Panc1 (cell line): Measurements from ENCODE around the gene NDUFB2. TPM values are rescaled to one million over a fixed set of nuclear protein-coding genes. Genes with fewer than 3 reads are reported as not detected.
A peak's percentile ranks its signal among the peaks of the same experiment; 100 is the strongest.
"Not testable (repeated sequence)": the region's sequence is repeated elsewhere in the genome, so short reads cannot be mapped to it uniquely, and the experiment has no call there.

Source experiments
- ATAC-seq: fragments of 200-7000 bp; cut with Tn5 transposase; 2 replicates; pipeline ENCODE4 v1.9.1; 2020; ENCODE audit warnings: mild to moderate bottlenecking, moderate library complexity
- BruUV-seq: library from RNA; stranded (reverse); fragments of 400-500 nt; replicated peaks from 2 replicates; lab custom pipeline; 2021; lab: Mats Ljungman, UMichigan
- CTCF ChIA-PET: fragments of 300-600 bp; sonication (Branson Sonifier 250); formaldehyde crosslinking; loops from one replicate; lab custom pipeline; 2022; ENCODE audit warnings: antibody characterized with exemption; lab: Charles Lee
- POLR2A ChIA-PET: fragments of 300-600 bp; sonication (Branson Sonifier 250); formaldehyde crosslinking; loops from one replicate; lab custom pipeline; 2022; ENCODE audit warnings: antibody characterized with exemption; lab: Charles Lee
- DNase-seq: peaks from one replicate; pipeline ENCODE4 v3.0.0-alpha.2; 2010; ENCODE audit warnings: low read depth, low spot score
- H3K27ac ChIP-seq: 2 replicates; pipeline ENCODE4 v1.5.1; 2011; ENCODE audit warnings: mild to moderate bottlenecking, low read length, inconsistent platforms
- H3K27me3 ChIP-seq: fragments of 200-500 bp; sonication (Bioruptor generic); 2 replicates; pipeline ENCODE4 v1.6.0; 2014; ENCODE audit warnings: low read length, inconsistent platforms; ENCODE audit not compliant: control insufficient read depth, insufficient read depth
- H3K36me3 ChIP-seq: fragments of 200-500 bp; sonication (Bioruptor generic); 2 replicates; pipeline ENCODE4 v1.5.1; 2014; ENCODE audit warnings: inconsistent platforms, mild to moderate bottlenecking, low read length, moderate library complexity; ENCODE audit not compliant: control insufficient read depth, insufficient read depth
- H3K4me1 ChIP-seq: 2 replicates; pipeline ENCODE4 v1.5.1; 2011; ENCODE audit warnings: inconsistent platforms, mild to moderate bottlenecking, low read length, moderate library complexity; ENCODE audit not compliant: control insufficient read depth, insufficient read depth
- H3K4me3 ChIP-seq, 2 experiments: 2 replicates each; pipeline ENCODE4 v1.5.1; 2011 to 2012; ENCODE audit warnings: low read depth in 2 of 2, low read length in 2 of 2, mild to moderate bottlenecking in 2 of 2, inconsistent platforms in 1 of 2, moderate library complexity in 1 of 2
- H3K9me3 ChIP-seq: fragments of 200-500 bp; sonication (Bioruptor generic); 2 replicates; pipeline ENCODE4 v1.5.1; 2014; ENCODE audit warnings: low read depth, mild to moderate bottlenecking, inconsistent platforms, low read length, moderate library complexity; ENCODE audit not compliant: control insufficient read depth, insufficient read depth
- CTCF ChIP-seq: fragments of 450-650 bp; IDR thresholded peaks from 2 replicates; pipeline ENCODE4 v1.5.1; 2017; ENCODE audit warnings: mild to moderate bottlenecking
- POLR2AphosphoS5 ChIP-seq: IDR thresholded peaks from 2 replicates; pipeline ENCODE4 v1.6.1; 2012; ENCODE audit warnings: mild to moderate bottlenecking, low read depth, low read length, moderate library complexity
- REST ChIP-seq, 2 experiments: IDR thresholded peaks; 2 replicates each; pipeline ENCODE4 v1.6.1; 2011 to 2012; ENCODE audit warnings: low read depth in 2 of 2, control low read depth in 1 of 2, low read length in 1 of 2, mild to moderate bottlenecking in 1 of 2, moderate library complexity in 1 of 2; ENCODE audit not compliant: insufficient read depth in 1 of 2
- SIN3A ChIP-seq: IDR thresholded peaks from 2 replicates; pipeline ENCODE4 v1.6.1; 2012; ENCODE audit warnings: low read depth, mild to moderate bottlenecking, low read length, moderate library complexity, borderline replicate concordance; ENCODE audit not compliant: insufficient read depth
- TCF7L2 ChIP-seq: IDR thresholded peaks from 2 replicates; pipeline ENCODE4 v1.6.1; 2011; ENCODE audit warnings: mild to moderate bottlenecking, low read depth, low read length, inconsistent platforms
- in situ Hi-C: cut with HindIII; loops from 2 replicates; pipeline ENCODE4 v1.10.0; 2016; ENCODE audit warnings: low sequenced_read_pairs, low pct_unique_long_range_greater_than_20kb
- intact Hi-C: fragments of 100-400 bp; cut with micrococcal nuclease; formaldehyde crosslinking; loops from one replicate; pipeline ENCODE4 v1.10.0; 2022; ENCODE audit not compliant: unreplicated experiment
- total RNA-seq: library from RNA; stranded (reverse); gene quantifications from one replicate; pipeline ENCODE4 v1.2.1, GENCODE V29; 2021; ENCODE audit not compliant: unreplicated experiment

Gene NDUFB2
- total RNA-seq, 1 experiment from 2014 or later = 246 TPM

- in situ Hi-C loops (no loop called here), intact Hi-C loops (no loop called here)
- POLR2A ChIA-PET = no interaction called here
- no peaks in the 10 kb centered on the region for H3K4me1 ChIP-seq
- H3K27ac ChIP-seq = no peak overlapping the region
- CTCF ChIA-PET = no interaction called here
- H3K4me3 ChIP-seq = no peak overlapping the region
- no TSS peak for BruUV-seq
- ATAC-seq (no peak), DNase-seq (no peak)
- H3K27me3 ChIP-seq = no peaks in the 10 kb centered on the region; the same call in 1 of the 2 replicates
- H3K36me3 ChIP-seq = no peaks in the 10 kb centered on the region
- TF ChIP-seq REST (IDR thresholded peaks at IDR 0.05; ENCODE audit: insufficient read depth in 1 of 2, low read depth in 2 of 2, low read length in 1 of 2) (no peak), SIN3A (no peak), POLR2AphosphoS5 (no peak), CTCF (no peak), TCF7L2 (no peak)
- no peaks in the 10 kb centered on the region for H3K9me3 ChIP-seq
Measured at GRCh38 chr7:140659856-140660255, 36.7 kb upstream of the NDUFB2 start.

DNA sequence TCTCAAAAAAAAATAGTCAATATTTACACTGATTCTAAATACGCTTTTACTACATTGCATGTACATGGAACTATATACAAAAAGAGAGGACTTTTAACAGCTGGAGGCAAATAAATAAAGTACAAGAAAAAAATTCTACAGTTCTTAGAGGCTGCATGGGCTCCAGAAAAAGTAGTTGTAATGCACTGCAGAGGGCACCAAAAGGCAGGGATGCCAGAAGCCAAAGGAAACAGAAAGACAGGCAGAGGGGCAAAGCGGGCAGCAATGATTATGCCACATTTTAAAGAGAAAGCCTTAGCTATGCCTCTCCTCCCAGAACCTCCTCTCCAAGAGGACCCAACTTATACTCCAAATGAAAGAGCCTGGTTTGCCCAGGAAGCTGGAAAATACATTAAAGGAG is 35.4 kb upstream of the NDUFB2 start:
- Histone ChIP-seq H3K36me3 (no peaks in the 10 kb centered on the region), H3K9me3 (no peaks in the 10 kb centered on the region), H3K27me3 (no peaks in the 10 kb centered on the region; the same call in 1 of the 2 replicates), H3K4me3 (no peak overlapping the region), H3K27ac (no peak overlapping the region), H3K4me1 (no peaks in the 10 kb centered on the region)
- ATAC-seq = peak; percentile 75; the same call in 1 of the 2 replicates
- TF ChIP-seq CTCF = peak; percentile 43
- TF ChIP-seq POLR2AphosphoS5 = no peak
- no peak for TF ChIP-seq REST (IDR thresholded peaks at IDR 0.05; ENCODE audit: insufficient read depth in 1 of 2, low read depth in 2 of 2, low read length in 1 of 2)
- ChIA-PET CTCF (interaction anchor here (0.6 kb wide), 1 partner anchor 181 kb away, joined by 3 read pairs; no protein-coding TSS in a partner anchor), POLR2A (interaction anchor here (0.7 kb wide), 1 partner anchor 146 kb away, joined by 5 read pairs; no protein-coding TSS in a partner anchor)
- DNase-seq = no peak
- intact Hi-C loops (no loop called here), in situ Hi-C loops (no loop called here)
- BruUV-seq = no TSS peak

DNA sequence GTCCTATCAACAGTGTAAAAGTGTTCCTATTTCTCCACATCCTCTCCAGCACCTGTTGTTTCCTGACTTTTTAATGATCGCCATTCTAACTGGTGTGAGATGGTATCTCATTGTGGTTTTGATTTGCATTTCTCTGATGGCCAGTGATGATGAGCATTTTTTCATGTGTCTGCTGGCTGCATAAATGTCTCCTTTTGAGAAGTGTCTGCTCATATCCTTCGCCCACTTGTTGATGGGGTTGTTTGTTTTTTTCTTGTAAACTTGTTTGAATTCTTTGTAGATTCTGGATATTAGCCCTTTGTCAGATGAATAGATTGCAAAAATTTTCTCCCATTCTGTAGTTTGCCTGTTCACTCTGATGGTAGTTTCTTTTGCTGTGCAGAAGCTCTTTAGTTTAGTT is 33.6 kb upstream of the NDUFB2 start:
- in situ Hi-C loops, BruUV-seq, intact Hi-C loops: not testable (repeated sequence)

More for the DNA sequence above, 33.6 kb upstream of the NDUFB2 start:
- POLR2A ChIA-PET, DNase-seq, H3K9me3 ChIP-seq, H3K4me3 ChIP-seq, H3K27me3 ChIP-seq, ATAC-seq, H3K4me1 ChIP-seq, H3K36me3 ChIP-seq, H3K27ac ChIP-seq, CTCF ChIA-PET: not testable (repeated sequence)
